GM21526 (cell line): ENCODE measurements around the gene CDK4.

ENCODE experiments used
- ATAC-seq: cut with Tn5 transposase; IDR thresholded peaks from one replicate; pipeline ENCODE4 v1.9.1; 2021; ENCODE audit warnings: moderate library complexity; ENCODE audit not compliant: unreplicated experiment, low FRiP score

Gene CDK4

GRCh38 chr12:57741413-57741789 is 10.7 kb downstream of the CDK4 start:
- peak; percentile 3 for ATAC-seq

GRCh38 chr12:57740656-57741412 is 11.3 kb downstream of the CDK4 start:
- ATAC-seq: peak; percentile 36

DNA sequence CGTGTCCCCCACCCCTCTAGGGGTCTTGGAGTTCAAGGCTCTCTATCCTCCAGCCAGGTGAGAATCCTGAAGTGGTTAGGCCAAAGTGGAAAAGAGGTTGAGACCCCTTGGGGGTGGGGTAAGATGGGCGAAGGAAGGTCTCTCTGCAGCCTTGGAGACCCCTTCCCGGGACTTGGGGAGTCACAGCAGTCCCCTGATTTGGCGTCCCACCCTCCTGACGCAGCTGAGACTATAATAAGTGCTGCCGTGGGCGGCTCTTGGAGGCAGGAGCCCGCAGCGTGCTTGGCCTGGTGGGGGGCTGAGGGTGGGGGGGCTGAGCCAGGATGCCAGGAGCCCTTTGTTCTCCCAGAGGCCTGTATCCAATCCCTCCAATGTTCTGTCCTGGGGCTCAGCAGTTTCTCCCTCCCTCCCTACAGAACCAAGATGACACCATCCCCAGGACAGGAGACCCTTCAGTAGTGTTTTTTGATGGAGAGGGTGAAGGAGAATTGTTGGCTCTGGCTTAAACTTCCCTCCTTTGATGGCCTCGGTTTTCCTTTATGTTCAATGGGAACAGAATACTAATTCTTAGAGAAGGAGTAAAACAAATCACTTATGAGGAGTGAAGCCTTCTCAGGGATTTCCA is 12.1 kb downstream of the CDK4 start:
- no peak for ATAC-seq

- no peak for ATAC-seq
These were observed 12.7 kb downstream of the CDK4 start for GRCh38 chr12:57739387-57739786.

- ATAC-seq: no peak
These were observed 13.4 kb downstream of the CDK4 start, which contains the start of gene AGAP2 for GRCh38 chr12:57738661-57739237. Gene AGAP2, minus strand, starts transcription at chr12:57738742. Its CDS starts 496 bp downstream, at chr12:57738246.

DNA sequence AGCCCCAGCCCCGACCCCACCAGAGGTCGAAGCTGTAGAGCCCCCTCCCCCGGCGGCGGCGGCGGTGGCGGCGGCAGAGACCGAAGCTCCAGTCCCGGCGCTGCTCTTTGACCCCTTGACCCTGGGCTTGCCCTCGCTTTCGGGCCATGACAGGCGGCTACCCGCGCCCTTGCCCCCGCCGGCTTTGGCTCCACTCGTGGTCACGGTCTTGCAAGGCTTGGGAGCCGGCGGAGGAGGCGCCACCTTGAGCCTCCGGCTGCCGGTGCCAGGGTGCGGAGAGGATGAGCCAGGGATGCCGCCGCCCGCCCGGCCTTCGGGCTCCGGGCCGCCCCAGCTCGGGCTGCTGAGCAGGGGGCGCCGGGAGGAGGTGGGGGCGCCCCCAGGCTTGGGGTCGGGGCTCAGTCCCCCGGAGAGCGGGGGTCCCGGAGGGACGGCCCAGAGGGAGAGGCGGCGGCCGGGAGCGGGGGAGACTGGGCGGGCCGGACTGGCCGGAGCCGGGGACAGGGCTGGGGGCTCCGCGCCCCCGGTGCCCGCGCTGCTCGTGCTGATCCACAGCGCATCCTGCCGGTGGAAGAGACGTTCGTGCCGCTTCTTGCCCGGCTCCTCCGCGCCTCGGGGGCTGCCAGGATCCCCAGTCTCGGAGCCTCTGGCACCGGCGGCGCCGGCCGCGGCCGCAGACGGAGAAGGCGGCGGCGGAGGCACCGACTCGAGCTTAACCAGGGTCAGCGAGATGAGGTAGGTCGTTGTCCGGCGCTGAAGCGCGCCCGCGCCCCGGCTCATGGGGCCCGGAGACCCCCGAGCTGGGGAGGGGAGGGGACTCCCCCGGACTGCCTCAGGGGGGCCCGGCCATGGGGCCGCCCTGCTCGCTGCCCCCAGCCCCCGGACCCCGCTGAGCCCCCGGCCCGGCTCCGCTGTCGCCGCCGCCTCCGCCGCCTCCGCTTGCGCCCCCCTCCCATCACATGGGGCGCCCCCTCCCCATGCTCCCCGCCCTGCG is 14.3 kb downstream of the CDK4 start:
- no peak for ATAC-seq

DNA sequence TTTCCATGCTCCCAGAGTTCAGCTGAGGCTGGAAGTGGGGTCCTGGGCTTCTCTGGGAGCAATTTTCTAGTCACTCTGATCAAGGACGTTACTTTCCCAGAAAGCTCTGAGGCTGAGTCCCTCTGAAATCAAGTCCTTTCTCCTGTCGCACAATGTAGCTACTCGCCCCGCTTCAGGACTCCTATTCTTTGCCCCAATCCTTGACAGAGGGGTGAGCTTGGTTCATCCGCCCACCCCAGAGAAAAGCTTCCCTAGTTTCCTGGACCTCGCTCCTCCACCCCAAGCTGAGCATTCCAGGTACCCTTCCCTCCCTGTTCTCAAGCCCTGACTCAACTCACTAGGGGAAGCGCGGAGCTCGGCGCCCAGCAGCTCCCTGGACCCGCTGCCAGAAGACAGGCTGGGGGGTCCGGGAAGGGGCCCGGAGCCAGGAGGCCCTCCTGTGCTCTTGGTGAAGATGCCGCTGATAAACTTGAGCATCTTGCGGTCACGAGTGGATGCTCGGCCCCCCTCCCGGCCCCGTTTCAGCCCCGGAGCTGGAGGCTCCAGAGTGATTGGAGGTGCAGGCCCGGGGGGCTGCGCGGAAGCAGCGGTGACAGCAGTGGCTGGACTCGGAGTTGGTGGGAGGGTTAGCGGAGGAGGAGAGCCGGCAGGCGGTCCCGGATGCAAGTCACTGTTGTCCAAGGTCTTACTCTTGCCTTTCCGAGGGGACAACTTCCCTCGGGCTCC is 15.2 kb downstream of the CDK4 start:
- ATAC-seq: no peak

GRCh38 chr12:57735952-57736740 is 16.0 kb downstream of the CDK4 start:
- ATAC-seq: no peak

- ATAC-seq: no peak
These were observed 16.8 kb downstream of the CDK4 start for GRCh38 chr12:57735198-57735855.

GRCh38 chr12:57734591-57734990 is 17.5 kb downstream of the CDK4 start:
- no peak for ATAC-seq

DNA sequence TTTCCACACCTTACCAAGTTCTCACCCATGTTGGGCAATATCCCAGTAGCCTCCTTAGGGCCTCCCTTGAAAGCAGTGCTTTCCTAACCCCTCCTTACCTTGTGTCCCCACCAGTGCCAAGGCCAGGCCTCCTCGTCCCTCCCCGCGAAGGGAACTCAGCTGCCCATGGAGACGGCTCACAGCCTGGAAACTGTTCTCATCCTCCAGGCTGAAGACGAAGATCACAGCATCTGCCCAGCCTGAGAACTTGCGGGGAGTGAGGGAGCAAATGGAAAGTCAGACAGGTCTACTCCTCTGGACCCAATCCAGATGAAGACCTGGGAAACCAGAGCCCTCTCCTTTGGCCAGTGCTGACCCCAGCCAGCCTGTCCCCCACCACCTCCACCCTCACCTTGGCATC is 18.2 kb downstream of the CDK4 start:
- ATAC-seq: no peak

GRCh38 chr12:57732726-57733593 is 19.1 kb downstream of the CDK4 start:
- ATAC-seq: no peak

DNA sequence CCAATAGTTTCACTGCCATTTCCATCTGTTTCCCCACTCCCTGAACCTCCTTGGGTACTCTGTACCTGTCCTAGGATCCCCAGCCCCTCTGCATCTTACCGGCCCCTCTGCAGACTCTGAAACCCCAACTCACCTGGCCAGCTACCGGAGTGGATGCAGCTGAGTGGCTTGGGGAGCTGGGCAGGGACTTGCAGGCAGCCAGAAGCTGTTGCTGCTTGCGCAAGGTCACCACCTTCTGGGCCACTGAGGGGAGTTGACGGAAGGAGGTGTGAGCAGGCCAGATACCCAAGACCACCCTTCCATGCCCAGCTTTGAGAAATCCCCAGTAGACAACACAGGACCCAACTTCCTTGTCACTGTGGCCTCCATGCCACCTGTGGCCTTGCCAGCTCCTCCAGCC is 19.8 kb downstream of the CDK4 start:
- ATAC-seq: no peak

GRCh38 chr12:57731411-57732080 is 20.6 kb downstream of the CDK4 start:
- ATAC-seq: no peak

GRCh38 chr12:57730336-57731067 is 21.6 kb downstream of the CDK4 start:
- ATAC-seq: no peak

GRCh38 chr12:57729321-57729844 is 22.7 kb downstream of the CDK4 start:
- no peak for ATAC-seq
